ENCODE measurements around the gene RP2. TPM values are rescaled to one million over a fixed set of nuclear protein-coding genes. Genes with fewer than 3 reads are reported as not detected.

RP2 gene
- total RNA-seq: 25.1 TPM

DNA sequence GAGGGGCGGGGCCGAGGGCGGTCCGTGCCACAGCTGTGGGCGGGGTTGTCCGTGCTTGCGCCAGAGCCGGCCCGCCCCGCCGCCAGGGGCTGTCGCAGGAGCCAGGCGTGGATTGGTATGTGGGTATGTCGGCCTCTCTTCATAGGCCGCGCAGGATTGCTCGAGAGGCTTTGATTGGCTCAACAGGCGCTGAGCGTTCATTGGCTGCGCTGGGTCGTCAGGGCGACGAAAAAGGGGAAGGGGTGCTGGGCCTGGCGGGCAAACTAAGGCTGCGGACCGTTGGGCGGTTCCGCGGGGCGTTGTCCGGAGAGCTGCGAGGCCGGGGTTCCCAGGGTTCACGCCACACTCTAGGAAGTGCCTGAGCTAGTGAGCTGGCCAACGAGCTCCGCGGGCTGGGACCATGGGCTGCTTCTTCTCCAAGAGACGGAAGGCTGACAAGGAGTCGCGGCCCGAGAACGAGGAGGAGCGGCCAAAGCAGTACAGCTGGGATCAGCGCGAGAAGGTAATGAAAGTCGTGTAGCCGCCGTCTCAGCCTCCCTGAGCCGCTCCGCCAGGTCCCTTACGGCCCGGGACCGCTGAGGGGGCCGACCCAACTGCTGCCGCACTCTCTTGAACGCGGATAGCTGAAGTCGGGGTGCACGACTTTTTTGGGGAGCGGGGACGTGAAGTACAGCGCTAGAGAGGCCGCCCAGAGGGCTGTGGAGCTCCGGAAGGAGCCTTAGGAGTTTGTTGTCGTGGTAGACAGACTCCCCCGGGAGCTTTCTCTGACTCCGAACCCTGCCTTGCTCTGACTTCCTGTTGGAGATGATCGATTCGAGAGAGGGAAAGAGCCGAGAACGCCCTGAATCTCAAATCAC, at the start of gene RP2:
Gene RP2 (plus strand): TSS at position 343 of the 857 bp plus-strand sequence. CDS start 58 bp downstream, at position 401.
- DNase-seq: peak; percentile 89

DNA sequence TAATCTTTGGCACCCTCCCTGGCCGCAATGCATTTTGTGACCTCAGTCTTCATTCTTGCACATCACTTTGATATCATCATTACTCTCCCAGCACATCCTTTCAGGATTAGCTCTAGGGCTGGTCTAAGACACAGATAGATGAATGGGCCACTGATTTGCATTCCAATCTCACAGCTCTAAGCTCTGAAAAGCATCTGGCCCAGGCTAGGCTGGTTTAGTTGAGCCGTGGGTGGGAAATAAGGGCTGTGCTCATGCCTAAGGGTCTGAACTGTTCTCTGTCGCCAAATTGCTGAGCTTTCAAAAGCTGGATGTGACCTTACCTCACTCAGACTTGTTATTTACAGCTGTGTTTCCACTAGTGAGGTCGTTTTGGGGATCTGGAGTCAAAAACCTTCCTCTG, 47.9 kb upstream of the RP2 start:
- DNase-seq: no peak

DNA sequence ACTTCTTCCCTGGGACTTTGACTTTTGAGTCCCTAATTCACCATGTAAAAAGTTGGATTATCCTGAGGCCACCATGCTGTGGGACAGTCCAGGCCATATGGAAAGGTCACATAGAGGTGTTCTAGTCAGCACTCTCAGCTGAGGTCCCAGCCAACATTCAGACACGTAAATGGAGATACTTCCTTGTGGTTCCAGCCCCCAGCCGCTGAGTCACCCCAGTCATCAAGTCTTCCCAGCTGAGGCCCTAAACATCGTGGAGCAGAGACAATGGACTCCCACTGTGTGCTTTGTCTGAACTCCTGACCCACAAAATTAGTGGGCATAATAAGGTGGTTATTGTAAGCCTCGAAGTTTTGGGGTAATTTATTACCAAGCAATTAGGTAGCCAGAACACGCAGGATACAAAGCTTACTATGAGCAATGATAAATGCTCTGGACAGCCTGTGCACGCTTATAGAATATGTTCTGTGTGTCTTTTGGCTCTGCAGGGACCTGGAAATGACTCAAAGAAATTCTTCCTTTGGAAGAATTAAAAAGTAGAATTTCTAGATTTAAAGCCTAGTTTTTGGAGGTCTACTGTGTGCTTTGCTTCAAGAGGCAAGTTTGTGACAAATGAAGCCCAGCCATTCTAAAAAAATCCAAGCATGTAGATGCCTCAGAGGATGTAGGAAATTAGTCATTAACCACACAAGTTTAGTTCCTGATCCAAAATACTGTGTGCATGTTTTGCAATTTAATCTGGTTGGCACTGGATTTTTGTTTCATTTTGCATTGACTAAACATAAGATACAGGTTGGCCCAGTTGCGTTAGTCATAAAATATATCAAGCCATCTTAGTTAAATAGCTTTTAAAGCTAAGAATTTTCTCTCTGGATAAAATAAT, 44.7 kb upstream of the RP2 start:
- DNase-seq: no peak

DNA sequence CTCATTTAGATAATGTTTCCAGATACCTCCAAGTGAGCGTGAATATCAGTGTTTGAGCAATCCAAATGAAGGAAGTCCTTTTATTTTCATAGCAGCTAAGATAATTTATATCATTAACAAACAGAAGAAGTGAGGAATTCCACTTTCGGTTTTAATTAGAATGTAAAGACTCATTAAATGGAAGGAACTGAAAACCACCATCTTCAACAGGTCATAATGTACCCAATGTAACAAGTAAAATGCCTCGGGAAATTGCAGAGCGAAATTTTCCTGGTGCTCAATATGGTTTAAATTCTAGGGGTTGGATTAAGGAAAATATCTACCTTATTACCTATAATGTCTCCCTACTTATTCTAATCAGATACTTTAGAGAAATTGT, 44.0 kb upstream of the RP2 start:
- DNase-seq: no peak

DNA sequence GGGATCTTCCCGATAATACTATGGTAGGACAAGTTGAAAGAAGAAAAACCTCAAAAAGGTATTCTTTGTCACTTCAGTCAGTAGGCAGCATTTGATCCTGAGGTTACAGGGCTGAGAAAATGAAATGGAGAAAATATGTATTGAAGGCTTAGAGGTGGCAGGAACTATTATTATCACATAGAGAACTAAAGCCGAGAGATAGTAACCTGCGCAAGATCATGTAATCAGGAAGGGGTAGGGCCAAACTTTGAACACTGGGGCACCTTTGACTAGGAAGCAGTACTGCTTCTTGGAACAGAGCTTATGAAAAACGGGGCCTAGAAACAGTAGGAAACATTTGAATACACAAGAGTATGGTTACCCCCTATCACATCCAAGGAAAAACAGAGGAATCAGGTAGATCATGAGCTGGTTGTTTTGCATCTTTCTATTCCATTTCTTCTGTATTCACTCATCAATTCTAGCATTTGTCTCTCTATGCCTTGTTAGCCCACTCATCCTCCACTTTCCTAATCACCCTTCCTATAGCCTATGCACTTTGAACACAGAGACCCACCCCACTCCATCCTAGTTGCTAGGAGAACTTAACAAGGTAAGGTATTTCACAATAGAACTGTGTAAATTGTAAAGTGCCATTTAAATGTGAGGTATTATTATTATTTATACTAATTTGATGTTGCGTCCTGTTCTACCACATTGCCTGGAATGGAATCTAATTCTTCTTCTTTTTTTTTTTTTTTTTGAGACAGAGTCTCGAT, 43.3 kb upstream of the RP2 start:
- no peak for DNase-seq

DNA sequence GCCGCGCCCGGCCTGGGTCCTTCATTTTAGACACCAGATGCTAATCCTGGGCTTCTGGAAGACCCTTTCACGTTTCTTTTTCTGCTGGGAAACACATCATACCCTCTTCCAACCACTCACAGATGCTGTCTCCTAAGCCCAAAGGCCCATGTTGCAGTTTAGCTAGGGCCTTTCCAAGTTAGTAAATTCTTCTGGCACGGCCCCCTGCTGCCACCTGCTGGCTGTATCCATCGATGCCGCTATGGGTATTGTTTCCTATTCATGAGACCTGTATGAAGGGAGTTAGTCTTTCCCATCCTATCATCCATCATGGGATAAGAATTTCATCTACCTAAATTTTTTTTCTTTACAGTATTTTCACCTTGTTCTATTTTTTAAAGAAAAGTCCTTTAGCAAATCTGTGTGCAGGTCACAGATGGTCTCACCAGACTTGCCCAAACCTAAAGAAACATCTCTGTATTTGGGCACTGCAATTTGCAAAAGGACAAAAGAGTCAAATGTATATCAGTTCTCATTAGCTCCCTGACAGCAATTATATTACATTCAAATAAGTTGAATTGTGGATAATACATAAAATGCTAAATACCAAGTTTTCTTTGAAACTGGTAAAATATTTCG, 40.2 kb upstream of the RP2 start:
- peak; percentile 49 for DNase-seq

DNA sequence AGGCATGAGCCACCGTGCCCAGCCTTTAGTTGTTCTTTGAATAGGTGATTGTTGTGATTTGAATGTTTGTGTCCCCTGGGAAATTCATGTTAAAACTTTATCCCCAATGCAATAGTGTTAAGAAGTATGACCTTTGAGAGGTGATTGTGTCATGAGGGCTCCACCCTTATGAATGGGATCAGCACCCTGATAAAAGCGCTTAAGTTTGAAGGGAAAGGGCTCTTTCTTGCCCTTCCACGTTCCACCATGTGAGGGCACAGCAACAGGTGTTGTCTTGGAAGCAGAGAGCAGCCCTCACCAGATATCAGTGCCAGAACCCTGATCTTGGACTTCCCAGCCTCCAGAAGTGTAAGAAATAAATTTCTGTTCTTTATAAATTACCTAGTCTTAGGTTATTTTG, 33.7 kb upstream of the RP2 start:
- DNase-seq: no peak

DNA sequence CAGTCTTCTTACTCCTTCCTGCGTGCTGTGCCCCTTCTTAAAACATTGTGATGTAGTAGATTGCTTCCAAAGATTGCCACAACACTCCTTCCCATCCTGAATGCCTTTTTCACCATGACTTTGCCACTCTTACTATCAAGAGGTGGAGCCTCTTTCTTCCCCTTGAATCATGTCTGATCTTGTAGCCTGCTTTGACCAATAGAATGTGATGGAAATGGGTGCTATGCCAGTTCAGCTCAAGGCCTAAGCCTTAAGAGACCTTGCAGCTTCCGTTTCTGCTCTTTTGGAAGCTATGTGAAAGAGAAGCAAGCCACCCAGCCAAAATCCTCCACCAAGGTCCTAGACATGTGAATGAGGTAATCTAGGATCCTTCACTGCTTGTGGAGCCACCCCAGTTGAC, 31.6 kb upstream of the RP2 start:
- DNase-seq: no peak

DNA sequence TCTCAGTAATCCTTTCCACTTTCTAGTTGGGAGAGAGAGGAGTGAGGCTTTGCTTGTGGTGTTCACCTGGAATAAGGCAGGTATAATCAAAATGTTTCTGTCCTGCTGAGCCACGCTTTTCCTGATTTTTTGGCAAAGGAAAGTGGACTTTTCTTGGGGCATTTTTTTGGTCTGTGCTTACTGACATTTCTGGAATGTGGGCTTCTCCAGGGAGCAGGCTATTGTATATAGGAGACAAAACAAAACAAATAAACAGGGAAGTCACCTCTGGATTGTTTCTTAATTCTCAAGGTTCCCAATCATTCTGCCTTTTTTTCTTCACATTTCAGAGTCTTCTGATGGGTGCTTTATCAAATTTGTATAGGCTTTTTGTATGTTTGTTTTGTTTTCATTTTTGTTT, 25.7 kb upstream of the RP2 start:
- DNase-seq: no peak

DNA sequence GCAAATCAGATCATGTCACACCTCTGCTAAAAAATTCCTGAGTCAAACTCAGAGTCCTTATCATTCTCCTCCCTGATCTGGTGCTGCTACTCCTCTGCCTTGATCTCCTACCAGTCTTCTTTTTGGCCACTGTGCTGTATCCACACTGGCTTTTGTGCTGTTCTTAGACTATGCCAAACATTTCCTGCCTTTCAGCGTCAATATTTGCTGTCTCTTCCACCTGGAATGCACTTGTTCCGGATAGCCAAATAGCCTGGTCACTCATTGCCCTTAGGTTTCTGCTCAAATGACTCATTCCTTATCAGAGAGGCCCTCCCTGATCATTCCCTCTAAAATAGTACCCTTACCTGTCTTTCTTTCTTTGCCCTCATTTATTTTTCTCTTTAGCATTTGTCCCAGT, 24.4 kb upstream of the RP2 start:
- DNase-seq: no peak

DNA sequence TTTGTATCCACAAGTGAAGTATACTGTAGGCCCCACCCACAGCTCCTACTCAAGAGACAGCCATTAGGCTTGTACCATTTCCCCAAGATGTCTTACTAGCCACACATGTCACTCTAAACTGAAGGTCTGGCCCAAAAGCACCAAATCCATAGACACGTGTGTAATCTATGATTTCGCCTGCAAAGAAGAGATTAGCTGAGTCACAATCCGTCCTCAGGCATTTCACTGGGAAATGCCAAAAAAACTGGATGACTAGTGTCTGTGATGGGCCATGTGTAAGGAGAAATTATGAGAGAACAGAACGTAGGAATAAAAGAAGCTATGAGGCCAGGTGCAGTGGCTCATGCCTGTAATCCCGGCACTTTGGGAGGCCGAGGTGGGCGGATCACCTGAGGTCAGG, 21.9 kb upstream of the RP2 start:
- no peak for DNase-seq

DNA sequence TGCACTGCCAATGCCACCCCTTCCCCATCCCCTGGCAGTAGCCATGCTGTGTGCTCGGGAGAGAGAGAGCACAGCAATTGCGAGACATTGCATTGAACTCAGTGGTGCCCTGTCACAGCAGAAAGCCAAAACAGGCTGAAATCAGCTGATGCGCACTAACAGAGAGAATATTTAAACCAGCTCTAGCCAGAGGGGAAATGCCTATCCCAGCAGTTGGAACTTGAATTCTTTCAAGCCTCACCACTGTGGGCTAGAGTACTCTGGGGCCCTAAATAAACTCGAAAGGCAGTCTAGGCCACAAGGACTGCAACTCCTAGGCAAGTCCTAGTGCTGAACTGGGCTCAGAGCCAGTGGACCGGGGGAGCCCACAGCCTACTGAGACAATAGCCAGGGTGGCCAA, 17.7 kb upstream of the RP2 start:
- no peak for DNase-seq

DNA sequence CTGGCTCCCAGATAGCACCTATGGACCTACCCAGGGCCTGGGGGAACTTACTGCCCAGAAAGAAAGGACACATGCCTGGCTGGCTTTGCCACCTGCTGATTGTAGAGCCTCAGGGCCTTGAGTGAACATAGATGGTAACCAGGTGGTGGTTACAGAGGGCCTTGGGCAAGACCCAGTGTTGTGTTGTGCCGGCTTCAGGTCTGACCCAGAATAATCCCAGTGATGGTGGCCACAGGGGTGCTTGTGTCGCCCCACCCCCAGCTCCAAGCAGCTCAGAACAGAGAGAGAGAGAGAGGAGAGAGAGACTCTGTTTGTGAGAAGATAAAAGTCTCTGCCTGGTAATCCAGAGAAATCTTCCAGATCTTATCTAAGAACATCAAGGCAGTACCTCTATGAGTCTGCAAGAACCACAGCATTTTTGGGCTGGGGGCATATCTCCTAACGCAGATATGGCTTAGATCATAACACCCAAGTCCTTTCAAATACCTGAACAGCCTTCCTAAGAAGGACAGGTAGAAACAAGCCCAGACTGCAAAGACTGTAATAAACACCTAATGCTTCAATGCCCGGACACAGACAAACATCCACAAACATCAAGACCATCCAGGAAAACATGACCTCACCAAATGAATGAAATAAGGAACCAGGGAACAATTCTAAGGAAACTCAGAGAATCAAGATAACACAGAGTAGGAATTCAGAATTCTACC, 16.3 kb upstream of the RP2 start:
- no peak for DNase-seq

DNA sequence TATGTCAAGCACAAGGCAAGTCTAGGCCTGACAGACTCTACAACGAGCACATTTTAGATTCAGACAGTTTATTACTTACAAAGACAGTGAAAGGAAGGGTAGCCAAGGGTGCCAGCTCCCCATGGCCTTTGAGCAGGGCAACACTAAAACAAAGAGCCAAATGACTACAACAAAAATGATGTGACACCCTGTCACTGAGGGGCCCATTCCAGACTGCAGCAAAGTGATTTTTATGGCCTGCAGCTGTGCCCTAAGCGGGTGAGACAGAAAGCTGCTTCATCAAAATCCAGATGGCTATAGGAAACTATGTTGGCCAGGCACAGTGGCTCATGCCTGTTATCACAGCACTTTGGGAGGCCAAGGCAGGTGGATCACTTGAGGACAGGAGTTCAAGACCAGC, 13.4 kb upstream of the RP2 start:
- no peak for DNase-seq

DNA sequence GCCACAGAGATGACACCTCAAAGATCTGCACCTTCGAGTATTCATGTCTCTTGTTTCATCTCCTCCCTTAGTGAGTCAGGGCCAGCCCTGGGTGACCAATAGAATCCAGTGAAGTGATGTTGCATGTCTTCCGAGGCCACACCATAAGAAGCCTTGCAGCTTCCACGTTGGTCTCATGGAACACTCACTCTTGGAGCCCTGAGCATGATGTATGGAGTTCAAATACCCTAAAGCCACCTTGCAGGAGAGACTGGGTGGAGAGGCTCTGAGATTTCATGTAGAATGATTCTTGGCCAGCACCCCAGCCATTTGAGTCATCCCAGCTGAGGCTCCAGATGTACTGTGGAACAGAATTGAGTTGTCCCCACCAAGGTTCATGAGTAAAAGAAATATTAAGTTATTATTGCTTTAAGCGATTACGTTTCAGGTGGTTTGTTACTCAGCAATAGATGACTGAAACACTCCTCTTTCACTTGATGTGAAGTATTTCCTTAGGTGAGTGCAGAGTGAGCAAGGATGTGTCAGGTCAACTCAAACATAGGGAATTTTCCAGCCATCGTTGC, 5.0 kb upstream of the RP2 start:
- no peak for DNase-seq

DNA sequence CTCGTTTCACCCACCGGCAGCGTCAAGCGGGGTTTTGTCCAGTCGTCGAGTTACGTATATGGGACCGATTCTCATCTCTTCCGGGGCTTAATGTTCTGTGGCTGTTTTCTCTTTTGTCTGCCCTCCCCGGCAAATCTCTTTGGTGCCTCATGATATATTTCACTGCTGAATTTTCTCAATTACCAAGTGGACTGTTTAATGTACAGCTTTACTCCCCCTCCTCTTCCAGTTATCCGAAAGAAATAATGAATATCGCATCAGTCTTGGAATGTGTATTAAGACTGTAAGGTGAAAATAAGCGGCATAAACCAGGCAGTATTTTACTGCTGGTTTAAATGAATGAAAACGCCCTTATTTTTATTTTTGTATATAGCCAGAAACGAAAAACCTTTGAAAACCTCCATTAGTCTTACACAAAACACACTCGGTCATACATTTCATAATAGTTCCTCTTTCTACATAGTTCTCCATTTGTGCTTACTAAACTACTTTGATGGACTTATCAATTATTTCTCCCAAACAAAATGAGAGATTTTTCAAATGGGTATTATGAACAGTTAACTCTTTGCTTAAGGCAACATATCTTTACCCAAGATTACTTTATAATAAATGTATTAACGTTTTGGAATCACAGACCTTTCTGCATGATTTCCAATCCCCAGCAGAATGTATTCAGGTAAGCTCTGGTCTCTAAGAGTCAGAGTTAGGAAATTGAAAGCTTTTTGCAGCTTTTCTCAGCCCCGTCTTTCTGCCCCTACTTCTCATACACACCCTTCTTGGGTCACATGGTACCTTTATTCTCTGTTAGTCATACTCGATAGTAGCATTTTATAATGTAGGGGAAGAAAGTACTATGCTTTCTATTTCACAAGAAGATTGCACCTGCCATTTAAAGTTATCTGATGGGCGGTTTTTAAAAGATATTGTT, 979 bp downstream of the RP2 start:
- no peak for DNase-seq

DNA sequence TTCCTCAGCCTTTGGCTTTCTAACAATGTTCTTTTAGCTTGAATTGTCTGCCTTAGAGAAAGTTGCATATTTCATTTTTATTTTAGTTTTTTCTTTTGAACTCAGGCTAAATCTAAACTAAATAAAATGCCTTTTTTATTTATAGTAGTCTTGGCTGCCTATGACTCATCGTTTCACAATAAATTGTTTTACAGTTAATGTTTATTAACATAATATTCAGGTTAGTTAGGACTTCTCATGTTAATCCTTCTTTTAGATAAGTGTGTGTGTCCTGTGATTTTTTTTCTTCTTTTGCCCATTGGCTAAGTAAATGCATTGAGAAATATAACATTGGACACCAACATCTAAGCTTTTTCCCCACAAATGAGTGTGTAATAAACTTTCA, 1.6 kb downstream of the RP2 start:
- DNase-seq: no peak

DNA sequence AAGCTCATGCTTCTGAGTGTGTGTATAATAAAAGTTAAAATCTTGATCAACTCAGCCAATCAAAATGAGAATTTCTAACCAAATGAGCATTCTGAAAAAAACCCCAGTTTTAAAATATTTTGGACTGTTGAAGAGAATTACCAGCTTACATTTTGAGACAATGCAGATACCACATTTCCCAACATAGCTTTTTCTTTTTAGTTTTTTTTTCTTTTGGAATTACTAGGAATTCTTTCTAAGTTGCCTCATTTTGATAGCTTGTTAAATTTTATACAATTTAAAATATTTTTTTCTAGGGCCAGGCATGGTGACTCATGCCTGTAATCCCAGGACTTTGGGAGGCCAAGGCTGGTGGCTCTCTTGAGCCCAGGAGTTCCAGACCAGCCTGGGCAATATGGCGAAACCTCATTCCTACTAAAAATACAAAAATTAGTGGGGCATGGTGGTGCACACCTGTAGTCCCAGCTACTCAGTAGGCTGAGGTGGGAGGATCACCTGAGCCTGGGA, 2.2 kb downstream of the RP2 start:
- no peak for DNase-seq

DNA sequence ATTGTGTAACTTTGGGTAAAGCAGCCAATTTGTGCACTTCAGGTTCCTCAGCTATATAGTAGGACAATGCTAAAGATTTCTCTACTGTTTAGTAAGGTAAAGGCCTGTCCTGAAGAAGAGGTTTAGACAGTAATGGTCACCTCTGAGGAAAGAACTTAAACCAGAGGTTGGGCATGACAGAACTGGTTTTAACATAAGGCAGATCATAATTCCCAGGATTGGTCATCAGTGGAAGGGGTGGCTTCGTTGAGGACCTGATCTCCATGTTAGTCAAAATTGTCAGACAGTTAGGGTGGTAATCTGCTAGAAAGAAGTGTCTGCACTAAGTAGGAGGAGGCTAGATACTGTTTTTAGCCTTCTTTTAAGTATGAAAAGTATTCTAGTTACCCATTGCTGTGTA, 4.1 kb downstream of the RP2 start:
- DNase-seq: no peak

DNA sequence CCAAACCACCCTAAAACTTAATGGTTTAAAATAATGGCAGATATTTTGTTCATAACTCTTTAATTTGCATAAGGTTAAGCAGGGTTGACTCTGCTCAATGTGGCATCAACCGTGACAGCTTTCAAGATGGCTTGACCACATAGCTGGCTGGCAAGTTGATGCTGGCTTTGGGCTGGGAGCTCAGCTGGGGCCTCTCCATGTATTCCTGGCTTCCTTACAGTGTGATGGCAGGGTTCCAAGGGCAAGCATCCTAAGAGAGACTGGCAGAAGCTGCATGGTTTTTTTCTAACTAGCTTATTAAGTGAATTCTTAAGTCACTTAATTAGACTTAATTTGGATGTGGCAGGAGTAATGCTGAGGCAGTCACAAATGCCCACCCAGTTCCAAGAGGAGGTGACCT, 4.5 kb downstream of the RP2 start:
- peak; percentile 1 for DNase-seq

Measured in occipital lobe (tissue), 2 donors.